GM12878 (cell line): ENCODE results near the gene ACSF3. TPM values are rescaled to one million over a fixed set of nuclear protein-coding genes. Genes with fewer than 3 reads are reported as not detected.
A peak's percentile ranks its signal among the peaks of the same experiment; 100 is the strongest.

Experiments used
- BRCA1 ChIP-seq: IDR thresholded peaks from 2 replicates; pipeline ENCODE4 v1.6.1; 2011; ENCODE audit warnings: low read depth, low read length, improper control_type of control experiment
- CHD1 ChIP-seq: IDR thresholded peaks from 2 replicates; pipeline ENCODE4 v1.6.1; 2012; ENCODE audit warnings: low read depth, low read length, improper control_type of control experiment
- CHD2 ChIP-seq: IDR thresholded peaks from 2 replicates; pipeline ENCODE4 v1.6.1; 2011; ENCODE audit warnings: low read depth, low read length, improper control_type of control experiment, borderline replicate concordance
- ETV6 ChIP-seq, 2 experiments: fragments of 450-650 bp in 1 of 2; IDR thresholded peaks in 1 of 2; conservative IDR thresholded peaks in 1 of 2; 2 replicates each; pipeline ENCODE4 v1.6.1; 2014; ENCODE audit warnings: antibody characterized with exemption in 1 of 2, borderline replicate concordance in 1 of 2, low read depth in 1 of 2, mild to moderate bottlenecking in 1 of 2, moderate library complexity in 1 of 2
- GABPA ChIP-seq: IDR thresholded peaks from 2 replicates; pipeline ENCODE4 v1.6.1; 2014; ENCODE audit warnings: antibody characterized with exemption, low read depth, mild to moderate bottlenecking, inconsistent platforms
- LARP7 ChIP-seq: fragments of 450-650 bp; IDR thresholded peaks from 2 replicates; pipeline ENCODE4 v1.6.1; 2017; ENCODE audit warnings: mild to moderate bottlenecking
- MTA3 ChIP-seq: IDR thresholded peaks from 2 replicates; pipeline ENCODE4 v1.6.1; 2012; ENCODE audit warnings: low read length, inconsistent platforms, borderline replicate concordance
- POLR2AphosphoS2 ChIP-seq: IDR thresholded peaks from 2 replicates; pipeline ENCODE4 v1.6.1; 2011; ENCODE audit warnings: low read depth, mild to moderate bottlenecking, low read length, improper control_type of control experiment, moderate library complexity
- RUNX3 ChIP-seq: IDR thresholded peaks from 2 replicates; pipeline ENCODE4 v1.6.1; 2012; ENCODE audit warnings: low read length, inconsistent platforms
- SMARCA5 ChIP-seq: fragments of 450-650 bp; IDR thresholded peaks from 2 replicates; pipeline ENCODE4 v1.6.1; 2017; ENCODE audit warnings: mild to moderate bottlenecking
- YY1 ChIP-seq: IDR thresholded peaks from 2 replicates; pipeline ENCODE4 v1.6.1; 2011; ENCODE audit warnings: low read depth, mild to moderate bottlenecking, low read length
- ZSCAN29 ChIP-seq: fragments of 450-650 bp; IDR thresholded peaks from 2 replicates; pipeline ENCODE4 v1.6.1; 2017; ENCODE audit warnings: mild to moderate bottlenecking, moderate library complexity
- ZZZ3 ChIP-seq: IDR thresholded peaks from 2 replicates; pipeline ENCODE4 v1.6.1; 2011; ENCODE audit warnings: low read depth; ENCODE audit not compliant: control insufficient read depth, insufficient read length
- polyA plus RNA-seq, 11 experiments: library from polyadenylated mRNA; depleted of rRNA in 4 of 11; unstranded in 6 of 11; stranded (reverse) in 5 of 11; fragments of >200 nt; fragmentation: Nextera tagmentation in 4 of 11; fragmentation: Illumina TruSeq in 1 of 11; extraction: Ambion mirVana in 4 of 11; extraction: Trizol in 1 of 11; gene quantifications; 1 replicate in 1 of 11; 2 replicates in 10 of 11; pipeline versions ENCODE4 v1.2.1 to v1.2.3, GENCODE V29; 2011 to 2016; ENCODE audit warnings: inconsistent platforms in 2 of 11, missing spikeins in 2 of 11, low read depth in 1 of 11
- total RNA-seq, 4 experiments: library from RNA; depleted of rRNA in 3 of 4; stranded (reverse); fragments of >200 nt in 3 of 4; fragmentation: Illumina TruSeq in 1 of 4; extraction: Trizol in 1 of 4; gene quantifications; 2 replicates each; pipeline versions ENCODE4 v1.2.1 to v1.2.3, GENCODE V29; 2013 to 2021
- TF ChIP-seq, protein P1 (sequence below): fragments of 450-650 bp; formaldehyde crosslinking; IDR thresholded peaks from 2 replicates; pipeline ENCODE4 v1.5.0; 2022; ENCODE audit warnings: mild to moderate bottlenecking, missing genetic modification characterization
- TF ChIP-seq, protein P2 (sequence below): fragments of 450-650 bp; formaldehyde crosslinking; IDR thresholded peaks from 2 replicates; pipeline ENCODE4 v1.4.0; 2020; ENCODE audit warnings: mild to moderate bottlenecking, moderate library complexity
- TF ChIP-seq, protein P3 (sequence below): fragments of 450-650 bp; IDR thresholded peaks from 2 replicates; pipeline ENCODE4 v1.6.1; 2018; ENCODE audit warnings: borderline replicate concordance, mild to moderate bottlenecking; ENCODE audit not compliant: partially characterized antibody
- TF ChIP-seq, protein P4 (sequence below): fragments of 150-350 bp; IDR thresholded peaks from 2 replicates; pipeline ENCODE4 v1.6.1; 2016; ENCODE audit warnings: low read depth, low read length

ACSF3 gene
- total and polyA plus RNA-seq, 10 of the 15 experiments (the other 5 are each of a cell fraction or from before 2014, with no cell fraction given) = 1.0 to 44.4 (median 25.8) TPM

DNA sequence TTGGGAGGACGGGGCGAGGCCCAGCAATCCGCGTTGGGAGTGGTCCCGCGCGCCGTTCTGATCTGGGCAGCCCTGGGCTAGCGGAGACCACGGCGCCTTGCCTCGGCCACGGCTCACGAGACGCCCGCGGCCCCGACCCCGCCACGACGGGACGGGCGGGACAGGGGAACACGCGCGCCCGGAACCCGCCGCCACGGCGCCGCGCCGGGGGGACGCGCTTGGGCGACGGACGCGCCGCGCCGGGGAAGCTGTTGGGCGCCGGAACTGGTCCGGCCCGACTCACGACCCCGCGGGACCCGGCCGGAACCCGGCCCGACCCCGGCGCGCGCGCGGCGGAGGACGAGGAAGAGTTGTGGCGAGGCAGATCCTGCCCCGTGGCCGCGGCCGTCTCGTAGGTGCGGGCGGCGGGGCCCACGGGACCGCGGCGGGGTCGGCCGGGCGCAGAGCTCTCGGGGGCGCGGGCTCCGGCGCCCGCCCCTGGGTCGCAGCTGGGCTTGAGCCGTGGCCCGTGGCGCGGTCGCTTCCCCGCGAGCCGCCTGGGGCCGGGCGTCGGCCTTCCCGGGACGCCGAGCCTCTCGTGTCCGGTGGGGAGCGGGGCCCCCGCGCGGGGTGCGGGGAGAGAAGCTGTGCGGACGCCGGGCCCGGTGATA lies at the start of gene ACSF3 (continued):
- peak; percentile 83 for TF ChIP-seq ZSCAN29
- peak; percentile 12; the same call in 1 of the 2 replicates for TF ChIP-seq RUNX3
- TF ChIP-seq LARP7 = peak; percentile 99
- TF ChIP-seq ETV6 (conservative IDR thresholded peaks at IDR 0.05 in 1 of 2, IDR thresholded peaks at IDR 0.05 in 1 of 2; ENCODE audit: borderline replicate concordance in 1 of 2, low read depth in 1 of 2) = no peak
- no peak for TF ChIP-seq CHD1
- TF ChIP-seq, protein P1, sequence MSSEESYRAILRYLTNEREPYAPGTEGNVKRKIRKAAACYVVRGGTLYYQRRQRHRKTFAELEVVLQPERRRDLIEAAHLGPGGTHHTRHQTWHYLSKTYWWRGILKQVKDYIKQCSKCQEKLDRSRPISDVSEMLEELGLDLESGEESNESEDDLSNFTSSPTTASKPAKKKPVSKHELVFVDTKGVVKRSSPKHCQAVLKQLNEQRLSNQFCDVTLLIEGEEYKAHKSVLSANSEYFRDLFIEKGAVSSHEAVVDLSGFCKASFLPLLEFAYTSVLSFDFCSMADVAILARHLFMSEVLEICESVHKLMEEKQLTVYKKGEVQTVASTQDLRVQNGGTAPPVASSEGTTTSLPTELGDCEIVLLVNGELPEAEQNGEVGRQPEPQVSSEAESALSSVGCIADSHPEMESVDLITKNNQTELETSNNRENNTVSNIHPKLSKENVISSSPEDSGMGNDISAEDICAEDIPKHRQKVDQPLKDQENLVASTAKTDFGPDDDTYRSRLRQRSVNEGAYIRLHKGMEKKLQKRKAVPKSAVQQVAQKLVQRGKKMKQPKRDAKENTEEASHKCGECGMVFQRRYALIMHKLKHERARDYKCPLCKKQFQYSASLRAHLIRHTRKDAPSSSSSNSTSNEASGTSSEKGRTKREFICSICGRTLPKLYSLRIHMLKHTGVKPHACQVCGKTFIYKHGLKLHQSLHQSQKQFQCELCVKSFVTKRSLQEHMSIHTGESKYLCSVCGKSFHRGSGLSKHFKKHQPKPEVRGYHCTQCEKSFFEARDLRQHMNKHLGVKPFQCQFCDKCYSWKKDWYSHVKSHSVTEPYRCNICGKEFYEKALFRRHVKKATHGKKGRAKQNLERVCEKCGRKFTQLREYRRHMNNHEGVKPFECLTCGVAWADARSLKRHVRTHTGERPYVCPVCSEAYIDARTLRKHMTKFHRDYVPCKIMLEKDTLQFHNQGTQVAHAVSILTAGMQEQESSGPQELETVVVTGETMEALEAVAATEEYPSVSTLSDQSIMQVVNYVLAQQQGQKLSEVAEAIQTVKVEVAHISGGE = peak; percentile 98
- TF ChIP-seq, protein P2, sequence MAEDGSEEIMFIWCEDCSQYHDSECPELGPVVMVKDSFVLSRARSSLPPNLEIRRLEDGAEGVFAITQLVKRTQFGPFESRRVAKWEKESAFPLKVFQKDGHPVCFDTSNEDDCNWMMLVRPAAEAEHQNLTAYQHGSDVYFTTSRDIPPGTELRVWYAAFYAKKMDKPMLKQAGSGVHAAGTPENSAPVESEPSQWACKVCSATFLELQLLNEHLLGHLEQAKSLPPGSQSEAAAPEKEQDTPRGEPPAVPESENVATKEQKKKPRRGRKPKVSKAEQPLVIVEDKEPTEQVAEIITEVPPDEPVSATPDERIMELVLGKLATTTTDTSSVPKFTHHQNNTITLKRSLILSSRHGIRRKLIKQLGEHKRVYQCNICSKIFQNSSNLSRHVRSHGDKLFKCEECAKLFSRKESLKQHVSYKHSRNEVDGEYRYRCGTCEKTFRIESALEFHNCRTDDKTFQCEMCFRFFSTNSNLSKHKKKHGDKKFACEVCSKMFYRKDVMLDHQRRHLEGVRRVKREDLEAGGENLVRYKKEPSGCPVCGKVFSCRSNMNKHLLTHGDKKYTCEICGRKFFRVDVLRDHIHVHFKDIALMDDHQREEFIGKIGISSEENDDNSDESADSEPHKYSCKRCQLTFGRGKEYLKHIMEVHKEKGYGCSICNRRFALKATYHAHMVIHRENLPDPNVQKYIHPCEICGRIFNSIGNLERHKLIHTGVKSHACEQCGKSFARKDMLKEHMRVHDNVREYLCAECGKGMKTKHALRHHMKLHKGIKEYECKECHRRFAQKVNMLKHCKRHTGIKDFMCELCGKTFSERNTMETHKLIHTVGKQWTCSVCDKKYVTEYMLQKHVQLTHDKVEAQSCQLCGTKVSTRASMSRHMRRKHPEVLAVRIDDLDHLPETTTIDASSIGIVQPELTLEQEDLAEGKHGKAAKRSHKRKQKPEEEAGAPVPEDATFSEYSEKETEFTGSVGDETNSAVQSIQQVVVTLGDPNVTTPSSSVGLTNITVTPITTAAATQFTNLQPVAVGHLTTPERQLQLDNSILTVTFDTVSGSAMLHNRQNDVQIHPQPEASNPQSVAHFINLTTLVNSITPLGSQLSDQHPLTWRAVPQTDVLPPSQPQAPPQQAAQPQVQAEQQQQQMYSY = no peak
- TF ChIP-seq YY1 = peak; percentile 90
- TF ChIP-seq MTA3 = no peak
- TF ChIP-seq, protein P3, sequence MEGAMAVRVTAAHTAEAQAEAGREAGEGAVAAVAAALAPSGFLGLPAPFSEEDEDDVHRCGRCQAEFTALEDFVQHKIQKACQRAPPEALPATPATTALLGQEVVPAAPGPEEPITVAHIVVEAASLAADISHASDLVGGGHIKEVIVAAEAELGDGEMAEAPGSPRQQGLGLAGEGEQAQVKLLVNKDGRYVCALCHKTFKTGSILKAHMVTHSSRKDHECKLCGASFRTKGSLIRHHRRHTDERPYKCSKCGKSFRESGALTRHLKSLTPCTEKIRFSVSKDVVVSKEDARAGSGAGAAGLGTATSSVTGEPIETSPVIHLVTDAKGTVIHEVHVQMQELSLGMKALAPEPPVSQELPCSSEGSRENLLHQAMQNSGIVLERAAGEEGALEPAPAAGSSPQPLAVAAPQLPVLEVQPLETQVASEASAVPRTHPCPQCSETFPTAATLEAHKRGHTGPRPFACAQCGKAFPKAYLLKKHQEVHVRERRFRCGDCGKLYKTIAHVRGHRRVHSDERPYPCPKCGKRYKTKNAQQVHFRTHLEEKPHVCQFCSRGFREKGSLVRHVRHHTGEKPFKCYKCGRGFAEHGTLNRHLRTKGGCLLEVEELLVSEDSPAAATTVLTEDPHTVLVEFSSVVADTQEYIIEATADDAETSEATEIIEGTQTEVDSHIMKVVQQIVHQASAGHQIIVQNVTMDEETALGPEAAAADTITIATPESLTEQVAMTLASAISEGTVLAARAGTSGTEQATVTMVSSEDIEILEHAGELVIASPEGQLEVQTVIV = no peak
- no peak for TF ChIP-seq ZZZ3
- peak; percentile 92 for TF ChIP-seq SMARCA5
- TF ChIP-seq CHD2 = 0 out of 2 replicates have a peak, but pooled peaks have one; percentile 22
- peak; percentile 88 for TF ChIP-seq GABPA
- peak; percentile 53; the same call in 1 of the 2 replicates for TF ChIP-seq POLR2AphosphoS2
- no peak for TF ChIP-seq BRCA1
- TF ChIP-seq, protein P4, sequence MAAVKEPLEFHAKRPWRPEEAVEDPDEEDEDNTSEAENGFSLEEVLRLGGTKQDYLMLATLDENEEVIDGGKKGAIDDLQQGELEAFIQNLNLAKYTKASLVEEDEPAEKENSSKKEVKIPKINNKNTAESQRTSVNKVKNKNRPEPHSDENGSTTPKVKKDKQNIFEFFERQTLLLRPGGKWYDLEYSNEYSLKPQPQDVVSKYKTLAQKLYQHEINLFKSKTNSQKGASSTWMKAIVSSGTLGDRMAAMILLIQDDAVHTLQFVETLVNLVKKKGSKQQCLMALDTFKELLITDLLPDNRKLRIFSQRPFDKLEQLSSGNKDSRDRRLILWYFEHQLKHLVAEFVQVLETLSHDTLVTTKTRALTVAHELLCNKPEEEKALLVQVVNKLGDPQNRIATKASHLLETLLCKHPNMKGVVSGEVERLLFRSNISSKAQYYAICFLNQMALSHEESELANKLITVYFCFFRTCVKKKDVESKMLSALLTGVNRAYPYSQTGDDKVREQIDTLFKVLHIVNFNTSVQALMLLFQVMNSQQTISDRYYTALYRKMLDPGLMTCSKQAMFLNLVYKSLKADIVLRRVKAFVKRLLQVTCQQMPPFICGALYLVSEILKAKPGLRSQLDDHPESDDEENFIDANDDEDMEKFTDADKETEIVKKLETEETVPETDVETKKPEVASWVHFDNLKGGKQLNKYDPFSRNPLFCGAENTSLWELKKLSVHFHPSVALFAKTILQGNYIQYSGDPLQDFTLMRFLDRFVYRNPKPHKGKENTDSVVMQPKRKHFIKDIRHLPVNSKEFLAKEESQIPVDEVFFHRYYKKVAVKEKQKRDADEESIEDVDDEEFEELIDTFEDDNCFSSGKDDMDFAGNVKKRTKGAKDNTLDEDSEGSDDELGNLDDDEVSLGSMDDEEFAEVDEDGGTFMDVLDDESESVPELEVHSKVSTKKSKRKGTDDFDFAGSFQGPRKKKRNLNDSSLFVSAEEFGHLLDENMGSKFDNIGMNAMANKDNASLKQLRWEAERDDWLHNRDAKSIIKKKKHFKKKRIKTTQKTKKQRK = no peak
